ENCODE measurements around the gene CABP1. TPM values are rescaled to one million over a fixed set of nuclear protein-coding genes. Genes with fewer than 3 reads are reported as not detected.

The CABP1 gene
- total and polyA plus RNA-seq, 7 donors: 1.6 to 4.8 (median 2.3) TPM

- H3K27me3 ChIP-seq (ENCODE audit: insufficient read depth in 3 of 3, low read length in 2 of 3): no peaks in the 10 kb centered on the region
- no peak for TF ChIP-seq CTCF (IDR thresholded peaks at IDR 0.05)
- no peak for DNase-seq
- H3K4me1 ChIP-seq: no peaks in the 10 kb centered on the region
- H3K36me3 ChIP-seq (ENCODE audit: insufficient read depth in 1 of 2, low read depth in 1 of 2): no peaks in the 10 kb centered on the region
- H3K27ac ChIP-seq: peak overlapping the region; percentile 61
- 69 to 70% (median 70%) methylated on average over 8 of the region's 8 CpGs for WGBS, 3 donors
- no peak for ATAC-seq
- intact Hi-C loops (cut with DNase I): no loop called here
- no peak overlapping the region for H3K4me3 ChIP-seq
- no peaks in the 10 kb centered on the region for H3K9me3 ChIP-seq
Measured at GRCh38 chr12:120678572-120678971, 38.1 kb downstream of the CABP1 start.

- intact Hi-C loops (cut with DNase I): loop anchor here in 1 of 2 donors (10.0 kb wide), 1 partner anchor 235 kb away; the partner anchor contains the start of genes GATC and TRIAP1
- Histone ChIP-seq H3K4me1 (no peaks in the 10 kb centered on the region), H3K4me3 (no peak overlapping the region), H3K27me3 (ENCODE audit: insufficient read depth in 3 of 3, low read length in 2 of 3) (no peaks in the 10 kb centered on the region), H3K36me3 (ENCODE audit: insufficient read depth in 1 of 2, low read depth in 1 of 2) (no peaks in the 10 kb centered on the region), H3K9me3 (no peaks in the 10 kb centered on the region), H3K27ac (no peak overlapping the region)
- 51 to 59% (median 52%) methylated on average over 5 of the region's 5 CpGs for WGBS, 3 donors
- no peak for DNase-seq
- ATAC-seq: no peak
- no peak for TF ChIP-seq CTCF (IDR thresholded peaks at IDR 0.05)
Measured at GRCh38 chr12:120680165-120680738, 39.8 kb downstream of the CABP1 start.

- DNase-seq (no peak), ATAC-seq (no peak)
- no peak for TF ChIP-seq CTCF (IDR thresholded peaks at IDR 0.05)
- Histone ChIP-seq H3K4me3 (no peak overlapping the region), H3K4me1 (peaks cover 13% of the 10 kb centered on the region), H3K27ac (no peak overlapping the region), H3K36me3 (ENCODE audit: insufficient read depth in 1 of 2, low read depth in 1 of 2) (no peaks in the 10 kb centered on the region), H3K9me3 (no peaks in the 10 kb centered on the region), H3K27me3 (ENCODE audit: insufficient read depth in 3 of 3, low read length in 2 of 3) (no peaks in the 10 kb centered on the region)
- 60 to 73% (median 70%) methylated on average over 8 of the region's 8 CpGs for WGBS, 3 donors
- intact Hi-C loops (cut with DNase I): loop anchor here in 1 of 2 donors (10.0 kb wide), 1 partner anchor 240 kb away; the partner anchor contains the start of genes GATC and TRIAP1
Measured at GRCh38 chr12:120684523-120684932, 44.1 kb downstream of the CABP1 start.

GRCh38 chr12:120685522-120685921 lies 45.1 kb downstream of the CABP1 start:
- ATAC-seq: no peak
- Histone ChIP-seq H3K27me3 (ENCODE audit: insufficient read depth in 3 of 3, low read length in 2 of 3) (no peaks in the 10 kb centered on the region), H3K9me3 (no peaks in the 10 kb centered on the region), H3K4me3 (peak overlapping the region; percentile 96), H3K4me1 (peaks cover 23% of the 10 kb centered on the region), H3K27ac (no peak overlapping the region), H3K36me3 (ENCODE audit: insufficient read depth in 1 of 2, low read depth in 1 of 2) (no peaks in the 10 kb centered on the region)
- 59 to 66% (median 66%) methylated on average over 3 of the region's 3 CpGs for WGBS, 3 donors
- TF ChIP-seq CTCF (IDR thresholded peaks at IDR 0.05): no peak
- no peak for DNase-seq
- intact Hi-C loops (cut with DNase I): loop anchor here in 1 of 2 donors (5.0 to 10.0 kb wide), 2 partner anchors 38 to 241 kb away; partner anchors contain the start of genes GATC and TRIAP1

Data from psoas muscle (tissue), 8 donors.